Fibroblast of lung (primary cell): ENCODE results near the gene PLCL1. TPM values are rescaled to one million over a fixed set of nuclear protein-coding genes. Genes with fewer than 3 reads are reported as not detected.

Experiments
- DNase-seq, 2 donors: peaks; one replicate each; pipeline versions ENCODE4 v3.0.0 to v3.0.0-alpha.2; 2010; ENCODE audit warnings: low read depth in 2 of 2
- H2AFZ ChIP-seq: 2 replicates; pipeline ENCODE4 v1.5.1; 2012; ENCODE audit warnings: low read length, control low read depth, inconsistent platforms
- H3K27ac ChIP-seq: 2 replicates; pipeline ENCODE4 v1.5.1; 2011; ENCODE audit warnings: low read length, control low read depth; ENCODE audit not compliant: insufficient read depth
- H3K27me3 ChIP-seq: 2 replicates; pipeline ENCODE4 v1.5.1; 2011; ENCODE audit warnings: mild to moderate bottlenecking, low read length; ENCODE audit not compliant: control insufficient read depth, insufficient read depth
- H3K36me3 ChIP-seq: 2 replicates; pipeline ENCODE4 v1.5.1; 2011; ENCODE audit warnings: low read length; ENCODE audit not compliant: control insufficient read depth, insufficient read depth
- H3K4me1 ChIP-seq: 2 replicates; pipeline ENCODE4 v1.5.1; 2011; ENCODE audit warnings: low read length; ENCODE audit not compliant: control insufficient read depth, insufficient read depth; ENCODE audit errors: extremely low read depth
- H3K4me2 ChIP-seq: 2 replicates; pipeline ENCODE4 v1.5.1; 2011; ENCODE audit warnings: low read length, control low read depth; ENCODE audit not compliant: insufficient read depth; ENCODE audit errors: extremely low read depth
- H3K4me3 ChIP-seq, 4 experiments: fragments of 200-600 bp in 1 of 4; sonication (generic) in 1 of 4; replicated peaks in 1 of 4; 2 replicates each; pipeline ENCODE4 v1.5.1; 2011 to 2016; ENCODE audit warnings: low read length in 4 of 4, low read depth in 3 of 4, mild to moderate bottlenecking in 3 of 4, control low read depth in 2 of 4, inconsistent platforms in 1 of 4, mixed read lengths in 1 of 4; ENCODE audit not compliant: insufficient read depth in 1 of 4; ENCODE audit errors: control extremely low read depth in 1 of 4
- H3K79me2 ChIP-seq: 2 replicates; pipeline ENCODE4 v1.5.1; 2012; ENCODE audit warnings: mild to moderate bottlenecking, low read length, inconsistent platforms; ENCODE audit not compliant: control insufficient read depth, insufficient read depth
- H3K9ac ChIP-seq: 2 replicates; pipeline ENCODE4 v1.5.1; 2011; ENCODE audit warnings: mild to moderate bottlenecking, low read length, control low read depth; ENCODE audit not compliant: insufficient read depth
- H3K9me3 ChIP-seq: 2 replicates; pipeline ENCODE4 v1.5.1; 2012; ENCODE audit warnings: low read depth, low read length; ENCODE audit not compliant: control insufficient read depth, insufficient read depth
- H4K20me1 ChIP-seq: 2 replicates; pipeline ENCODE4 v1.5.1; 2011; ENCODE audit warnings: low read length; ENCODE audit not compliant: control insufficient read depth, insufficient read depth; ENCODE audit errors: extremely low read depth
- CTCF ChIP-seq, 2 donors: IDR thresholded peaks in 1 of 2; conservative IDR thresholded peaks in 1 of 2; 1 replicate in 1 of 2; 2 replicates in 1 of 2; pipeline ENCODE4 v1.5.1; 2011 to 2012; ENCODE audit warnings: low read length in 2 of 2, control low read depth in 1 of 2, inconsistent platforms in 1 of 2, low read depth in 1 of 2, mild to moderate bottlenecking in 1 of 2
- EZH2 ChIP-seq: IDR thresholded peaks from 2 replicates; pipeline ENCODE4 v1.5.1; 2012; ENCODE audit warnings: low read length, control low read depth, mild to moderate bottlenecking; ENCODE audit errors: missing control alignments
- polyA plus RNA-seq, 2 donors: library from polyadenylated mRNA; depleted of rRNA in 1 of 2; stranded (reverse) in 1 of 2; unstranded in 1 of 2; fragments of >200 nt; gene quantifications; 2 replicates each; pipeline ENCODE4 v1.2.1, GENCODE V29; 2011 to 2012; ENCODE audit warnings: missing spikeins in 1 of 2
- total RNA-seq: library from RNA; depleted of rRNA; stranded (reverse); fragments of >200 nt; gene quantifications from 2 replicates; pipeline ENCODE4 v1.2.1, GENCODE V29; 2014

PLCL1 gene
- total and polyA plus RNA-seq, 2 donors (not counting 1 experiment from before 2014, with no cell fraction given), result 0.48 to 0.83 TPM

GRCh38 chr2:198167346-198167745, 363.0 kb downstream of the PLCL1 start:
- Histone ChIP-seq H3K36me3 (no peaks in the 10 kb centered on the region), H2AFZ (no peak overlapping the region), H3K27me3 (no peaks in the 10 kb centered on the region), H3K4me1 (no peaks in the 10 kb centered on the region), H3K4me2 (no peak overlapping the region), H3K9me3 (no peaks in the 10 kb centered on the region), H3K27ac (no peak overlapping the region), H3K79me2 (no peaks in the 10 kb centered on the region), H4K20me1 (no peaks in the 10 kb centered on the region), H3K4me3 (no peak overlapping the region), H3K9ac (no peak overlapping the region)
- no peak for DNase-seq
- TF ChIP-seq CTCF (conservative IDR thresholded peaks at IDR 0.05 in 1 of 2, IDR thresholded peaks at IDR 0.05 in 1 of 2; ENCODE audit: low read depth in 1 of 2, low read length in 2 of 2) (no peak), EZH2 (no peak)

- H3K4me1 ChIP-seq, result no peaks in the 10 kb centered on the region
- no peaks in the 10 kb centered on the region for H4K20me1 ChIP-seq
- no peaks in the 10 kb centered on the region for H3K36me3 ChIP-seq
- H3K27me3 ChIP-seq, result no peaks in the 10 kb centered on the region
- no peak overlapping the region for H3K9ac ChIP-seq
- no peaks in the 10 kb centered on the region for H3K79me2 ChIP-seq
- TF ChIP-seq CTCF (conservative IDR thresholded peaks at IDR 0.05 in 1 of 2, IDR thresholded peaks at IDR 0.05 in 1 of 2; ENCODE audit: low read depth in 1 of 2, low read length in 2 of 2) (no peak), EZH2 (no peak)
- H3K9me3 ChIP-seq, result no peaks in the 10 kb centered on the region
- no peak overlapping the region for H3K4me3 ChIP-seq
- H2AFZ ChIP-seq, result no peak overlapping the region
- no peak overlapping the region for H3K27ac ChIP-seq
- no peak overlapping the region for H3K4me2 ChIP-seq
- DNase-seq, result no peak
Observed at GRCh38 chr2:198168651-198169050, 364.3 kb downstream of the PLCL1 start.

GRCh38 chr2:198173242-198173641, 368.8 kb downstream of the PLCL1 start:
- TF ChIP-seq CTCF (conservative IDR thresholded peaks at IDR 0.05 in 1 of 2, IDR thresholded peaks at IDR 0.05 in 1 of 2; ENCODE audit: low read depth in 1 of 2, low read length in 2 of 2), result no peak
- TF ChIP-seq EZH2, result no peak
- H3K36me3 ChIP-seq, result no peaks in the 10 kb centered on the region
- H3K79me2 ChIP-seq, result no peaks in the 10 kb centered on the region
- no peak overlapping the region for H3K9ac ChIP-seq
- H3K4me1 ChIP-seq, result no peaks in the 10 kb centered on the region
- H3K27ac ChIP-seq, result no peak overlapping the region
- H3K9me3 ChIP-seq, result no peaks in the 10 kb centered on the region
- no peak overlapping the region for H2AFZ ChIP-seq
- no peak overlapping the region for H3K4me2 ChIP-seq
- no peaks in the 10 kb centered on the region for H4K20me1 ChIP-seq
- peak in 1 of 2 donors; percentile 2 for DNase-seq
- H3K27me3 ChIP-seq, result no peaks in the 10 kb centered on the region
- H3K4me3 ChIP-seq, result no peak overlapping the region
